Adrenal gland (tissue), 12 donors: ENCODE results near the gene MOGAT3. TPM values are rescaled to one million over a fixed set of nuclear protein-coding genes. Genes with fewer than 3 reads are reported as not detected.
"Not testable (repeated sequence)": the region's sequence is repeated elsewhere in the genome, so short reads cannot be mapped to it uniquely, and the experiment has no call there.

Source experiments
- DNase-seq, 7 donors: peaks; one replicate each; pipeline ENCODE4 v3.0.0-alpha.2; 2019 to 2020
- H3K27ac ChIP-seq, 5 donors: fragments of 200-600 bp; sonication (generic) in 4 of 5; 1 replicate in 3 of 5; 2 replicates in 2 of 5; pipeline versions ENCODE4 v1.5.1 to v1.8.0; 2016 to 2020; ENCODE audit warnings: mild to moderate bottlenecking in 1 of 5
- H3K27me3 ChIP-seq: fragments of 200-600 bp; 2 replicates; pipeline ENCODE4 v1.8.0; 2021
- H3K36me3 ChIP-seq, 2 donors: fragments of 200-600 bp; replicated peaks in 1 of 2; 1 replicate in 1 of 2; 2 replicates in 1 of 2; pipeline versions ENCODE4 v1.5.1 to v1.8.0; 2018 to 2022
- H3K4me1 ChIP-seq, 2 donors: fragments of 200-600 bp; replicated peaks in 1 of 2; 1 replicate in 1 of 2; 2 replicates in 1 of 2; pipeline versions ENCODE4 v1.5.1 to v1.8.0; 2018 to 2021
- H3K4me3 ChIP-seq, 4 donors: fragments of 200-600 bp; sonication (generic) in 3 of 4; one replicate each; pipeline ENCODE4 v1.5.1; 2016 to 2018
- H3K9me3 ChIP-seq, 3 donors: fragments of 200-600 bp; sonication (generic) in 1 of 3; replicated peaks in 1 of 3; 1 replicate in 2 of 3; 2 replicates in 1 of 3; pipeline versions ENCODE4 v1.5.1 to v1.8.0; 2016 to 2021
- POLR2A ChIP-seq, 2 donors: fragments of 450-650 bp; IDR thresholded peaks; one replicate each; pipeline ENCODE4 v1.6.1; 2017; ENCODE audit warnings: antibody characterized with exemption in 2 of 2, mild to moderate bottlenecking in 2 of 2, moderate library complexity in 1 of 2
- WGBS, 4 donors: extraction: QIAGEN DNeasy Blood & Tissue Kit in 2 of 4; methylation state at CpG; one replicate each; pipeline versions ENCODE4 v1.1.5 to v1.1.7; 2013 to 2017; 5-methylcytosine and 5-hydroxymethylcytosine counted together
- intact Hi-C, 2 donors: fragments of 100-400 bp; cut with DNase I; formaldehyde crosslinking; loops; one replicate each; pipeline versions ENCODE4 v1.14.1 to v1.15.0; 2022 to 2023
- polyA plus RNA-seq, 3 donors: library from polyadenylated mRNA; stranded (reverse); fragments of 200-250 nt in 2 of 3; fragments of 350-450 nt in 1 of 3; fragmentation: Illumina TruSeq in 1 of 3; extraction: RNeasy Lipid Tissue Mini Kit (QIAGEN cat#74804) in 1 of 3; gene quantifications; one replicate each; pipeline ENCODE4 v1.2.3, GENCODE V29; 2013 to 2014
- total RNA-seq, 9 donors: library from RNA; depleted of rRNA in 4 of 9; stranded (reverse); fragments of >200 nt in 4 of 9; fragments of 120-200 nt in 1 of 9; fragmentation: NEBNext Ultra II Directional in 1 of 9; extraction: Animal tissue kit (Norgen Biotek cat#: 25700) in 1 of 9; gene quantifications; one replicate each; pipeline versions ENCODE4 v1.1.0 to v1.2.4, GENCODE V29; 2013 to 2023
- TF ChIP-seq, protein P1 (sequence below), 6 experiments: fragments of 450-650 bp in 4 of 6; fragments of 200-600 bp in 2 of 6; sonication (generic) in 1 of 6; IDR thresholded peaks; 1 replicate in 5 of 6; 2 replicates in 1 of 6; pipeline versions ENCODE4 v1.5.1 to v1.8.0; 2016 to 2021; ENCODE audit warnings: antibody characterized with exemption in 6 of 6, mild to moderate bottlenecking in 2 of 6, moderate library complexity in 1 of 6
- donor health status: healthy with polysubstance abuse.
- donor health status: Bipolar disorder and iron deficiency.
- donor health status: DM: yes; HTN: yes; CAD: no.
- donor health status: DM: no; HTN: no; CAD: no.
- donor health status: DM: no; HTN: no; CAD: no.
- donor health status: DM: yes; HTN: yes; CAD: no.

The MOGAT3 gene
- total and polyA plus RNA-seq, 12 donors: not detected

DNA sequence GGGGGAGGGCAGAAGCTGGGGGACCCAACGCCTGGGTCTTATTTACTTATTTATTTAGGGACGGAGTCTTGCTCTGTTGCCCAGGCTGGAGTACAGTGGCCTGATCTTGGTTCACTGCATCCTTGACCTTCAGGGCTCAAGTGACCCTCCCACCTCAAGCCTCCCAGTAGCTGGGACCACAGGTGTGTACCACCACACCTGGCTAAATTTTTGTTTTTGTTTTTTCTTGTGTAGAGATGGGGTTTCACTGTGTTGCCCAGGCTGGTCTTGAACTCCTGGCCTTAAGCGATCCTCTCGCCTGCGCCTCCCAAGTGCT is 1.7 kb upstream of the MOGAT3 start:
- no peak for DNase-seq
- Histone ChIP-seq H3K4me3 (no peak overlapping the region), H3K27me3 (peaks cover 31% of the 10 kb centered on the region), H3K4me1 (peaks cover 0 to 5% of the 10 kb centered on the region in 2 donors), H3K27ac (no peak overlapping the region), H3K36me3 (no peaks in the 10 kb centered on the region), H3K9me3 (no peaks in the 10 kb centered on the region)
- TF ChIP-seq, protein P1, sequence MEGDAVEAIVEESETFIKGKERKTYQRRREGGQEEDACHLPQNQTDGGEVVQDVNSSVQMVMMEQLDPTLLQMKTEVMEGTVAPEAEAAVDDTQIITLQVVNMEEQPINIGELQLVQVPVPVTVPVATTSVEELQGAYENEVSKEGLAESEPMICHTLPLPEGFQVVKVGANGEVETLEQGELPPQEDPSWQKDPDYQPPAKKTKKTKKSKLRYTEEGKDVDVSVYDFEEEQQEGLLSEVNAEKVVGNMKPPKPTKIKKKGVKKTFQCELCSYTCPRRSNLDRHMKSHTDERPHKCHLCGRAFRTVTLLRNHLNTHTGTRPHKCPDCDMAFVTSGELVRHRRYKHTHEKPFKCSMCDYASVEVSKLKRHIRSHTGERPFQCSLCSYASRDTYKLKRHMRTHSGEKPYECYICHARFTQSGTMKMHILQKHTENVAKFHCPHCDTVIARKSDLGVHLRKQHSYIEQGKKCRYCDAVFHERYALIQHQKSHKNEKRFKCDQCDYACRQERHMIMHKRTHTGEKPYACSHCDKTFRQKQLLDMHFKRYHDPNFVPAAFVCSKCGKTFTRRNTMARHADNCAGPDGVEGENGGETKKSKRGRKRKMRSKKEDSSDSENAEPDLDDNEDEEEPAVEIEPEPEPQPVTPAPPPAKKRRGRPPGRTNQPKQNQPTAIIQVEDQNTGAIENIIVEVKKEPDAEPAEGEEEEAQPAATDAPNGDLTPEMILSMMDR (IDR thresholded peaks at IDR 0.05): no peak
- no peak for TF ChIP-seq POLR2A (IDR thresholded peaks at IDR 0.05)
- WGBS, 4 donors: 84 to 97% (median 90%) methylated on average over 3 to 5 of the region's 5 CpGs
- intact Hi-C loops: no loop called here

DNA sequence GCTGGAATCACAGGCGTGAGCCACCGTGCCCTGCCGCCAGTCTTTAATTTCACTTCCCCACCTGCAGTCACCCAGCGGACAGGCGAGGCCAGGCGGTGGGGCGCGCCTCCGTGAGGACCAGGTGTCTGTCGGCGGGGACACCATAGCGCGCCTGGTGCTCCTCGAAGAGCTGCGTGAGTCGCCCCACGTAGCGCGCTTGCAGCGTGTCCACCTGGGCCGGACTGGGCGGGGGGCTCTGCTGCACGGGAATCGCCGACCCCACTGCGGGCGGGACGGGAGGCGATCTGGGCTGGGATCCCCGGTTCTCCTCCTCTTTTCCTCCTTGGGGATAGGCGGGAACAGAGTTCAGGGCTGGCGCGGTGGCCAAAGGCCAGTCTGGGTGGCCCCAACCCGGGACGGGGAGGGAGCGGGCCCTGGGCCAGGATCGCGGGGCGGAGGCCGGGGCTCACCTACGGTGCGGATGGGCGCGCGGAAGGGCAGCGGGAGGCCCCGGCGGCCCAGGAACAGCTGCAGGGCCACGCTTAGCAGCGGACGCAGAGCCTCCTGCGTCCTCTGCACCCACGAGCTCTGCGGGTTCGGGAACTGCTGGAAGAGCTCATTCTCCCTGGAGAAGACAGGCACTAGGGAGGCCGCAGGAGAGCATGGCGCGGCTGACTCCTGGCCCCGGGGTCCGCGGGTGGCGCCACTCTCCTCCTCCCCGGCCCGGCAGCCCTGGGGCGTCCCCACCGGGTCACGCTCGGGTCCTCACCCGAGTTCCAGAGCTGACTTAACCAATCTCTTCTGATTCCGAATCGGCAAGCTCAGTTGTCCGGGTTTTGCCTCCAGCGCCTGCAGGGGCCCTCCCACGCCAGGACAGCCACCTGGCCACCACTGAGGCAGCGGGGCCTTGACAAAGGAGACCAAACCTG is 1.1 kb upstream of the MOGAT3 start:
- Histone ChIP-seq H3K36me3 (no peaks in the 10 kb centered on the region), H3K4me1 (peaks cover 0 to 5% of the 10 kb centered on the region in 2 donors), H3K4me3 (no peak overlapping the region), H3K27me3 (peaks cover 31% of the 10 kb centered on the region), H3K9me3 (no peaks in the 10 kb centered on the region), H3K27ac (no peak overlapping the region)
- intact Hi-C loops: no loop called here
- WGBS, 4 donors: 0 to 46% (median 9%) methylated on average over 4 to 75 of the region's 75 CpGs
- TF ChIP-seq POLR2A (IDR thresholded peaks at IDR 0.05): no peak
- TF ChIP-seq, protein P1 (IDR thresholded peaks at IDR 0.05): no peak
- no peak for DNase-seq

DNA sequence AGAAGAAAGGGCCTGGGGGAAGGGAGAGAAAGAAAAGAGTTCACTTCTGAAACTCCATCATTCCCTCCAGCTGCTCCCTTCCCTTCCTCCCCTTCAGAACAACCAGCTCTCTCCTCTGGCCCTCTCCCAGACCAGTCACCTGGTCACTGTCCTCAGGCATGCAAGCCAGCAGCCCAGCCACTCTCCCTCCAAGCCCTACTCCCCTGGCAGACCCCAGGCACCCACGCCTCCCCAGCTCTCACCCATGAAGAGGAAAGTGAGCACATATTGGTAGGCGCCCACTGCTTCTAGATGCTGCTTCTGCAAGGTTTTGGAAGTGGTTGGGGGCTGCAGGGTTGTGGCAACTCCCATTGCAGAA is 353 bp downstream of the MOGAT3 start:
- TF ChIP-seq, protein P1 (IDR thresholded peaks at IDR 0.05): no peak
- TF ChIP-seq POLR2A (IDR thresholded peaks at IDR 0.05): no peak
- no peaks in the 10 kb centered on the region for H3K36me3 ChIP-seq
- intact Hi-C loops: no loop called here
- 50 to 85% (median 74%) methylated on average over 1 to 2 of the region's 2 CpGs for WGBS, 4 donors
- no peaks in the 10 kb centered on the region for H3K9me3 ChIP-seq
- H3K27me3 ChIP-seq: peaks cover 31% of the 10 kb centered on the region
- H3K4me3 ChIP-seq: no peak overlapping the region
- no peak overlapping the region for H3K27ac ChIP-seq
- DNase-seq: no peak
- peaks cover 0 to 5% of the 10 kb centered on the region in 2 donors for H3K4me1 ChIP-seq

DNA sequence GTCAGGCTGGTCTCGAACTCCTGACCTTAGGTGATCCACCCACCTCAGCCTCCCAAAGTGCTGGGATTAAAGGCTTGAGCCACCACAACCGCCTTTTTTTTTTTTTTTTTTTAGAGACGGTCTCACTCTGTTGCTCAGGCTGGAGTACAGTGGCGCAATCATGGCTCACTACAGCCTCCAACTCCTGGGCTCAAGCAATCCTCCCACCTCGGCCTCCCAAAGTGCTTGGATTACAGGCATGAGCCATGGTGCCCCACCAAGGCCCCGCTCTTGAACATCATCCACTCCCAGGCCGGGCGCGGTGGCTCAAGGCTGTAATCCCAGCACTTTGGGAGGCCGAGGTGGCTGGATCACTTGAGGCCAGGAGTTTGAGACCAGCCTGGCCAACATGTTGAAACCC is 1.3 kb downstream of the MOGAT3 start:
- 89 to 93% (median 91%) methylated on average over 6 to 10 of the region's 10 CpGs for WGBS, 4 donors
- H3K9me3 ChIP-seq, H3K27ac ChIP-seq, H3K36me3 ChIP-seq, DNase-seq, H3K4me3 ChIP-seq, H3K4me1 ChIP-seq, intact Hi-C loops: not testable (repeated sequence)
- H3K27me3 ChIP-seq: peaks cover 31% of the 10 kb centered on the region

DNA sequence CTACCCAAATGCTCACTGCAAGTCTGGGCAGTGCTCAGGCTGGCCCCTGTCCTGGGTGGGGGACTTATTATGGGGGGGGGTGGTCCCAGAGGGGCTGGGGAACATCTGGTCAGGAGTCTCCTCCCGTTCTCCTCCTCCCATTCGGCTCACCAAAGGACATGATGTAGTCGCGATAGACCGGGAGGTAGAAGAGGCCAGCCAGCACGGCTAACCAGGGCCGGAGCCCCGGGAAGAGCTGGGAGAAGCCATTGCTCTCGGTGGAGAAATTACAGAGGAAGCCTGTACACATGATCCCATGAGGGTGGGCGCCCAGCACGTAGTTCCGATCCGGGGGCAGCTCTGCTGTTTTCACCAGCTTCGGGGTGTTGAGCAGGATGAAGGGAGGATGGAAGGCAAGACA is 2.4 kb downstream of the MOGAT3 start:
- Histone ChIP-seq H3K27me3 (peaks cover 31% of the 10 kb centered on the region), H3K9me3 (no peaks in the 10 kb centered on the region), H3K27ac (no peak overlapping the region), H3K36me3 (no peaks in the 10 kb centered on the region), H3K4me1 (peaks cover 0 to 5% of the 10 kb centered on the region in 2 donors), H3K4me3 (no peak overlapping the region)
- WGBS, 4 donors: 69 to 76% (median 73%) methylated on average over 14 of the region's 14 CpGs
- intact Hi-C loops: no loop called here
- TF ChIP-seq POLR2A (IDR thresholded peaks at IDR 0.05): no peak
- TF ChIP-seq, protein P1 (IDR thresholded peaks at IDR 0.05): no peak
- no peak for DNase-seq
